ENCODE results near the gene CARMIL1. TPM values are rescaled to one million over a fixed set of nuclear protein-coding genes. Genes with fewer than 3 reads are reported as not detected.

The CARMIL1 gene
- total RNA-seq, 2 donors from 2014 or later, result 28.7 to 31.6 TPM

DNA sequence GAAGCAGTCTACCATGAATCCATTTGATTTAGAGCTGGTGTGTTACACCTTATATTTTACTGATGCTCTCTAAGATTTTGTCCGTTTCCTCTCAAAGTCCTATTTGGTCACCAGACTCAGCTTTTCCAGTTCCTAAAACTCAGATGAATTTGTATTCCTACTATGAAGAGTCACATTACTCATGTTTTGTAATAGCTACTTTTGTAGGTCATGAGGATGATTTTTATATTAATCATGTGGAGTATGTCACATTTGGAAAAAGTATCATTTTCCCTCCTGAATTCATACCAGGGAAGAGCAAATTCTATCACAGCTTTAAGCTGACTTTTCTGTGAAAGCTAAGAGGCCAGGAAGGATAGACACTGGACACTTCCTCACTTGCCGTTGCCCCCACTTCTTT is 232.2 kb downstream of the CARMIL1 start:
- Histone ChIP-seq H3K4me3 (ENCODE audit: low read length) (no peak overlapping the region), H3K27me3 (ENCODE audit: control insufficient read depth, insufficient read depth, low read length, poor library complexity, severe bottlenecking) (no peaks in the 10 kb centered on the region), H3K9ac (ENCODE audit: extremely low read depth, low read length, poor library complexity, severe bottlenecking) (no peak overlapping the region), H3K27ac (ENCODE audit: low read depth, low read length) (no peak overlapping the region), H3K4me1 (ENCODE audit: control insufficient read depth, insufficient read depth, low read length) (peaks cover 2% of the 10 kb centered on the region), H3K9me3 (ENCODE audit: control insufficient read depth, low read length) (peaks cover 5% of the 10 kb centered on the region), H3K36me3 (ENCODE audit: control insufficient read depth, insufficient read depth, low read length) (peaks cover 17% of the 10 kb centered on the region)
- no peak for DNase-seq
- Mint-ChIP-seq H3K4me1 (peaks cover 20% of the 10 kb centered on the region), H3K36me3 (ENCODE audit: low read depth) (peaks cover 22% of the 10 kb centered on the region), H3K27ac (no peak overlapping the region), H3K4me3 (no peak overlapping the region), H3K9me3 (no peaks in the 10 kb centered on the region), H3K27me3 (ENCODE audit: insufficient read depth) (no peaks in the 10 kb centered on the region)
- WGBS, 2 experiments (ENCODE audit: insufficient coverage in 1 of 2, insufficient read length in 1 of 2), result 85 to 88% methylated on average over 1 to 2 of the region's 2 CpGs
- TF ChIP-seq, protein P1, sequence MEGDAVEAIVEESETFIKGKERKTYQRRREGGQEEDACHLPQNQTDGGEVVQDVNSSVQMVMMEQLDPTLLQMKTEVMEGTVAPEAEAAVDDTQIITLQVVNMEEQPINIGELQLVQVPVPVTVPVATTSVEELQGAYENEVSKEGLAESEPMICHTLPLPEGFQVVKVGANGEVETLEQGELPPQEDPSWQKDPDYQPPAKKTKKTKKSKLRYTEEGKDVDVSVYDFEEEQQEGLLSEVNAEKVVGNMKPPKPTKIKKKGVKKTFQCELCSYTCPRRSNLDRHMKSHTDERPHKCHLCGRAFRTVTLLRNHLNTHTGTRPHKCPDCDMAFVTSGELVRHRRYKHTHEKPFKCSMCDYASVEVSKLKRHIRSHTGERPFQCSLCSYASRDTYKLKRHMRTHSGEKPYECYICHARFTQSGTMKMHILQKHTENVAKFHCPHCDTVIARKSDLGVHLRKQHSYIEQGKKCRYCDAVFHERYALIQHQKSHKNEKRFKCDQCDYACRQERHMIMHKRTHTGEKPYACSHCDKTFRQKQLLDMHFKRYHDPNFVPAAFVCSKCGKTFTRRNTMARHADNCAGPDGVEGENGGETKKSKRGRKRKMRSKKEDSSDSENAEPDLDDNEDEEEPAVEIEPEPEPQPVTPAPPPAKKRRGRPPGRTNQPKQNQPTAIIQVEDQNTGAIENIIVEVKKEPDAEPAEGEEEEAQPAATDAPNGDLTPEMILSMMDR (conservative IDR thresholded peaks at IDR 0.05), result no peak

DNA sequence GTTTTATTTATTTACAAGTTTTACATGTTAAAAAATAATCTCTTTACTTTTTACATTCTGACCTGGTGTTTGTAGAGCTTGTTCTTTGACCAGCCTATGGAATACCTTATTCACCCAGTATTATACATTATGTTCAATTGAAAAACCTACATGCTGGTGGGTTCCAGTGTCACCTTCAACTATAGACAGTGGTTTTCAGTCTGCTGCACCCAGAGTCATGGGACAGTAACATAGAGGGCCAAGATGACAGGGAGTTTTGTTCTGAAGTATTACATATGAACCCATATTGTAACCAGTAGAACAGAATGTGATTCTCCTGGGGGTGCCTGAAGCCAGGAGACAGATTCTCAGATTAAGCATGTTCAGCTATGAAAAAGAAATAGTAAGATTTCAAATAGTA is 233.4 kb downstream of the CARMIL1 start:
- Histone ChIP-seq H3K36me3 (ENCODE audit: control insufficient read depth, insufficient read depth, low read length) (peaks cover 29% of the 10 kb centered on the region), H3K9me3 (ENCODE audit: control insufficient read depth, low read length) (peaks cover 5% of the 10 kb centered on the region), H3K4me3 (ENCODE audit: low read length) (no peak overlapping the region), H3K27me3 (ENCODE audit: control insufficient read depth, insufficient read depth, low read length, poor library complexity, severe bottlenecking) (no peaks in the 10 kb centered on the region), H3K27ac (ENCODE audit: low read depth, low read length) (no peak overlapping the region), H3K4me1 (ENCODE audit: control insufficient read depth, insufficient read depth, low read length) (peaks cover 2% of the 10 kb centered on the region), H3K9ac (ENCODE audit: extremely low read depth, low read length, poor library complexity, severe bottlenecking) (no peak overlapping the region)
- Mint-ChIP-seq H3K4me1 (peaks cover 20% of the 10 kb centered on the region), H3K36me3 (ENCODE audit: low read depth) (peaks cover 29% of the 10 kb centered on the region), H3K4me3 (no peak overlapping the region), H3K27me3 (ENCODE audit: insufficient read depth) (no peaks in the 10 kb centered on the region), H3K27ac (no peak overlapping the region), H3K9me3 (no peaks in the 10 kb centered on the region)
- no peak for DNase-seq
- TF ChIP-seq, protein P1 (conservative IDR thresholded peaks at IDR 0.05), result no peak

DNA sequence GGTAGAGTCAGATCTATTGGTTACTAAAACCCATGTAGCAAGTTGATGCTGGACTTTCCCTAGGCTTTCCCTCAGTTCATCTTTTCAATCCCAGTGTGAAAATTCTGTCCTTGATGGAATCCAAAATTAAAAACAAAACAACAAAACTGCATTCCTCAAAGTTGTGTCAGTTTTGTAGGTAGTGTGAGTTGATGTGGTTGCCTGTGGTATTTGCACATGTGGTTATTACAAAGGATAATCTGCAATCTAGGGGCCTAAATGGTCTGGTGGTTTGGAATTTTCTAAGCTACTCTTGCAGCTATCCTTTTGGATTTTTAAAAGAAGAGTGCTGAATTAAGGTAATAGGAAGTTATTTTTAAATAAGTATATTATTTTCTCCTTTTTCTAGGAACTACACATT is 240.7 kb downstream of the CARMIL1 start:
- peaks cover 51% of the 10 kb centered on the region for H3K36me3 Mint-ChIP-seq (ENCODE audit: low read depth)
- no peak overlapping the region for H3K4me3 ChIP-seq (ENCODE audit: low read length)
- peaks cover 49% of the 10 kb centered on the region for H3K36me3 ChIP-seq (ENCODE audit: control insufficient read depth, insufficient read depth, low read length)
- no peak overlapping the region for H3K9ac ChIP-seq (ENCODE audit: extremely low read depth, low read length, poor library complexity, severe bottlenecking)
- DNase-seq, result no peak
- H3K4me3 Mint-ChIP-seq, result no peak overlapping the region
- no peaks in the 10 kb centered on the region for H3K27me3 ChIP-seq (ENCODE audit: control insufficient read depth, insufficient read depth, low read length, poor library complexity, severe bottlenecking)
- H3K27me3 Mint-ChIP-seq (ENCODE audit: insufficient read depth), result no peaks in the 10 kb centered on the region
- H3K27ac Mint-ChIP-seq, result no peak overlapping the region
- peaks cover 4% of the 10 kb centered on the region for H3K4me1 ChIP-seq (ENCODE audit: control insufficient read depth, insufficient read depth, low read length)
- no peaks in the 10 kb centered on the region for H3K9me3 ChIP-seq (ENCODE audit: control insufficient read depth, low read length)
- no peak overlapping the region for H3K27ac ChIP-seq (ENCODE audit: low read depth, low read length)
- TF ChIP-seq, protein P1 (conservative IDR thresholded peaks at IDR 0.05), result no peak
- H3K9me3 Mint-ChIP-seq, result no peaks in the 10 kb centered on the region
- H3K4me1 Mint-ChIP-seq, result peaks cover 8% of the 10 kb centered on the region

Measured in endodermal cell (in vitro differentiated cells).